HepG2 (cell line): ENCODE measurements around the gene TMEM187. TPM values are rescaled to one million over a fixed set of nuclear protein-coding genes. Genes with fewer than 3 reads are reported as not detected.
A peak's percentile ranks its signal among the peaks of the same experiment; 100 is the strongest.

ENCODE experiments used
- ATAC-seq: fragments of 200-7000 bp; cut with Tn5 transposase; 3 replicates; pipeline ENCODE4 v1.9.1; 2020; ENCODE audit warnings: mild to moderate bottlenecking, moderate library complexity
- Bru-seq: library from RNA; stranded (reverse); fragments of 400-500 nt; gene quantifications from one replicate; lab custom pipeline; 2021; lab: Mats Ljungman, UMichigan
- BruChase-seq, 2 experiments: library from RNA; stranded (reverse); fragments of 400-500 nt; gene quantifications; one replicate each; lab custom pipeline; 2021; lab: Mats Ljungman, UMichigan
- BruUV-seq: library from RNA; stranded (reverse); fragments of 400-500 nt; replicated peaks from 2 replicates; lab custom pipeline; 2021; lab: Mats Ljungman, UMichigan
- CTCF ChIA-PET: fragments of 300-600 bp; formaldehyde crosslinking; extraction: SDS; loops from one replicate; lab custom pipeline; 2021; ENCODE audit warnings: low total read pairs, inconsistent platforms, low intra/inter-chr PET ratio; lab: Yijun Ruan, JAX
- POLR2A ChIA-PET: fragments of 350-600 bp; sonication (Branson Sonifier 250); formaldehyde crosslinking; loops from one replicate; lab custom pipeline; 2020; ENCODE audit warnings: antibody characterized with exemption, inconsistent platforms; lab: Yijun Ruan, JAX
- DNase-seq: peaks from one replicate; pipeline ENCODE4 v3.0.0-alpha.2; 2015; ENCODE audit warnings: low spot score
- FAIRE-seq: peaks from 3 replicates; lab custom pipeline; 2011; peaks lifted over from hg19 to GRCh38; lab: Jason Lieb, UNC
- H2AFZ ChIP-seq: one replicate; pipeline ENCODE4 v1.6.1; 2011; ENCODE audit warnings: low read length, inconsistent platforms
- H3K27ac ChIP-seq: fragments of 300-600 bp; 3 replicates; pipeline ENCODE4 v1.8.0; 2011; ENCODE audit warnings: mixed run types, mild to moderate bottlenecking, mixed read lengths, low read length, inconsistent platforms; ENCODE audit not compliant: insufficient read depth; ENCODE audit errors: extremely low read length
- H3K27me3 ChIP-seq, 2 experiments: fragments of 200-600 bp in 1 of 2; 2 replicates in 1 of 2; 3 replicates in 1 of 2; pipeline versions ENCODE4 v1.6.0 to v1.8.0; 2011; ENCODE audit warnings: low read length in 2 of 2, mild to moderate bottlenecking in 2 of 2, moderate library complexity in 2 of 2, inconsistent platforms in 1 of 2; ENCODE audit not compliant: insufficient read depth in 2 of 2, control insufficient read depth in 1 of 2
- H3K36me3 ChIP-seq, 2 experiments: fragments of 200-600 bp in 1 of 2; replicated peaks in 1 of 2; 2 replicates in 1 of 2; 3 replicates in 1 of 2; pipeline versions ENCODE4 v1.5.1 to v1.8.0; 2011; ENCODE audit warnings: low read length in 2 of 2, inconsistent platforms in 1 of 2; ENCODE audit not compliant: insufficient read depth in 2 of 2, control insufficient read depth in 1 of 2
- H3K4me1 ChIP-seq: 2 replicates; pipeline ENCODE4 v1.5.1; 2012; ENCODE audit warnings: low read length, inconsistent platforms; ENCODE audit not compliant: insufficient read depth
- H3K4me2 ChIP-seq: 2 replicates; pipeline ENCODE4 v1.6.0; 2011; ENCODE audit warnings: low read depth, low read length, inconsistent platforms
- H3K4me3 ChIP-seq, 3 experiments: fragments of 200-600 bp in 1 of 3; sonication (generic), shearing (Covaris generic) in 1 of 3; replicated peaks in 1 of 3; 2 replicates each; pipeline ENCODE4 v1.5.1; 2011 to 2016; ENCODE audit warnings: low read length in 3 of 3, inconsistent platforms in 2 of 3, low read depth in 2 of 3, mild to moderate bottlenecking in 2 of 3, control low read depth in 1 of 3, mixed read lengths in 1 of 3; ENCODE audit not compliant: insufficient read depth in 1 of 3
- H3K79me2 ChIP-seq: one replicate; pipeline ENCODE4 v1.6.1; 2011; ENCODE audit warnings: low read length, inconsistent platforms; ENCODE audit not compliant: insufficient read depth
- H3K9ac ChIP-seq: 2 replicates; pipeline ENCODE4 v1.6.0; 2011; ENCODE audit warnings: mild to moderate bottlenecking, low read depth, low read length, inconsistent platforms; ENCODE audit not compliant: insufficient read depth
- H3K9me3 ChIP-seq: 2 replicates; pipeline ENCODE4 v1.5.1; 2012; ENCODE audit warnings: mild to moderate bottlenecking, low read length
- H4K20me1 ChIP-seq: 2 replicates; pipeline ENCODE4 v1.6.0; 2011; ENCODE audit warnings: inconsistent platforms, mild to moderate bottlenecking, low read length, moderate library complexity; ENCODE audit not compliant: insufficient read depth
- AGO2 ChIP-seq: fragments of 200-400 bp; formaldehyde crosslinking; optimal IDR thresholded peaks from 2 replicates; pipeline ENCODE3; 2017; ENCODE audit warnings: mild to moderate bottlenecking, low read depth, low read length, moderate library complexity
- KDM2A ChIP-seq: sonication (generic); formaldehyde crosslinking; IDR thresholded peaks from 2 replicates; pipeline ENCODE4 v1.4.0; 2020; ENCODE audit warnings: low read depth, missing genetic modification reagents, borderline replicate concordance
- KLF12 ChIP-seq: sonication (generic); formaldehyde crosslinking; IDR thresholded peaks from 2 replicates; pipeline ENCODE4 v1.4.0; 2020; ENCODE audit warnings: missing genetic modification reagents, borderline replicate concordance
- PATZ1 ChIP-seq: sonication (generic); formaldehyde crosslinking; IDR thresholded peaks from 2 replicates; pipeline ENCODE4 v1.4.0; 2020; ENCODE audit warnings: missing genetic modification reagents
- SP1 ChIP-seq, 2 experiments: fragments of 450-650 bp in 1 of 2; sonication (generic) in 1 of 2; formaldehyde crosslinking in 1 of 2; IDR thresholded peaks; 2 replicates each; pipeline versions ENCODE4 v1.4.0 to v1.6.1; 2016 to 2020; ENCODE audit warnings: missing genetic modification reagents in 1 of 2
- YY1 ChIP-seq: IDR thresholded peaks from 2 replicates; pipeline ENCODE4 v1.6.1; 2011; ENCODE audit warnings: low read length, low read depth, moderate library complexity, mild to moderate bottlenecking; ENCODE audit not compliant: insufficient read depth, insufficient replicate concordance
- ZC3H13 ChIP-seq: sonication (generic); formaldehyde crosslinking; IDR thresholded peaks from 2 replicates; pipeline ENCODE4 v1.8.1; 2023; ENCODE audit warnings: mild to moderate bottlenecking, missing genetic modification reagents, moderate library complexity
- ZNF766 ChIP-seq: sonication (generic); formaldehyde crosslinking; IDR thresholded peaks from 2 replicates; pipeline ENCODE4 v1.5.0; 2020; ENCODE audit warnings: missing genetic modification reagents, borderline replicate concordance
- WGBS: methylation state at CpG from one replicate; pipeline ENCODE4 v1.1.6; 2017; ENCODE audit warnings: low lambda C conversion rate; 5-methylcytosine and 5-hydroxymethylcytosine counted together
- in situ Hi-C: cut with HindIII; loops from 2 replicates; pipeline ENCODE4 v1.10.0; 2017; ENCODE audit warnings: low pct_unique_long_range_greater_than_20kb; ENCODE audit not compliant: extremely low pct_ligation_motif_present
- intact Hi-C: fragments of 100-400 bp; cut with micrococcal nuclease; formaldehyde crosslinking; loops from one replicate; pipeline ENCODE4 v1.10.0; 2022; ENCODE audit not compliant: unreplicated experiment
- long read RNA-seq, 2 experiments: library from RNA in 1 of 2; library from polyadenylated mRNA in 1 of 2; stranded (forward) in 1 of 2; unstranded in 1 of 2; transcript quantifications; one replicate each; pipeline ENCODE4 v2.0.0, GENCODE V29; 2019 to 2022
- polyA minus RNA-seq, 3 experiments: library from RNA; depleted of rRNA, polyadenylated mRNA; stranded (reverse); fragments of >200 nt; gene quantifications; 2 replicates each; pipeline ENCODE4 v1.2.3, GENCODE V29; 2011; ENCODE audit warnings: low replicate concordance in 1 of 3
- polyA plus RNA-seq, 8 experiments: library from polyadenylated mRNA; depleted of rRNA in 3 of 8; stranded (reverse) in 7 of 8; unstranded in 1 of 8; fragments of >200 nt; fragmentation: Illumina TruSeq in 4 of 8; extraction: Trizol in 4 of 8; gene quantifications; 2 replicates each; pipeline versions ENCODE4 v1.2.1 to v1.2.3, GENCODE V29; 2011 to 2016; ENCODE audit warnings: low read depth in 4 of 8, missing spikeins in 1 of 8, mixed read lengths in 1 of 8; ENCODE audit not compliant: insufficient read depth in 1 of 8
- total RNA-seq, 5 experiments: library from RNA; depleted of rRNA; stranded (reverse); fragments of >200 nt; fragmentation: Illumina TruSeq; extraction: Trizol; gene quantifications; 2 replicates each; pipeline ENCODE4 v1.2.3, GENCODE V29; 2016; ENCODE audit warnings: low read depth in 1 of 5
- TF ChIP-seq, protein P1 (sequence below): sonication (generic); formaldehyde crosslinking; IDR thresholded peaks from 2 replicates; pipeline ENCODE4 v1.4.0; 2020; ENCODE audit warnings: mild to moderate bottlenecking, missing genetic modification reagents

TMEM187 gene, protein sequence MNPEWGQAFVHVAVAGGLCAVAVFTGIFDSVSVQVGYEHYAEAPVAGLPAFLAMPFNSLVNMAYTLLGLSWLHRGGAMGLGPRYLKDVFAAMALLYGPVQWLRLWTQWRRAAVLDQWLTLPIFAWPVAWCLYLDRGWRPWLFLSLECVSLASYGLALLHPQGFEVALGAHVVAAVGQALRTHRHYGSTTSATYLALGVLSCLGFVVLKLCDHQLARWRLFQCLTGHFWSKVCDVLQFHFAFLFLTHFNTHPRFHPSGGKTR
- total RNA-seq (2016; rRNA removed; fragmentation: Illumina TruSeq; extraction: Trizol) (1.7 and 2.2 TPM in 2 replicates), polyA plus RNA-seq (2011; rRNA removed) (6.2 and 6.7 TPM in 2 replicates), polyA minus RNA-seq (2011; rRNA and poly(A)+ RNA removed; ENCODE audit: low replicate concordance) (9.2 and 13.1 TPM in 2 replicates), Bru-seq, nascent RNA (percentile 45 among the genes with signal in this experiment), BruChase-seq, experiment 1, labeled RNA remaining after a 6-hour chase (percentile 51 among the genes with signal in this experiment), BruChase-seq, experiment 2, labeled RNA remaining after a 2-hour chase (percentile 48 among the genes with signal in this experiment)
- 0.40 and 0.53 TPM in 2 replicates for total RNA-seq (2016; cell fraction: cytosol; rRNA removed; fragmentation: Illumina TruSeq; extraction: Trizol; ENCODE audit: low read depth)
- total RNA-seq (2016; cell fraction: insoluble cytoplasmic fraction; rRNA removed; fragmentation: Illumina TruSeq; extraction: Trizol), result 2.0 and 3.2 TPM in 2 replicates
- 1.1 and 1.3 TPM in 2 replicates for total RNA-seq (2016; cell fraction: membrane; rRNA removed; fragmentation: Illumina TruSeq; extraction: Trizol)
- total RNA-seq (2016; cell fraction: nucleus; rRNA removed; fragmentation: Illumina TruSeq; extraction: Trizol), result 2.5 and 3.6 TPM in 2 replicates
- polyA plus RNA-seq (2011; cell fraction: cytosol; rRNA removed), result 7.0 and 11.0 TPM in 2 replicates
- 4.7 and 4.8 TPM in 2 replicates for polyA plus RNA-seq (2011; cell fraction: nucleus; rRNA removed)
- 5.0 and 5.4 TPM in 2 replicates for polyA plus RNA-seq (2012)
- 0.63 and 0.91 TPM in 2 replicates for polyA plus RNA-seq (2016; cell fraction: cytosol; fragmentation: Illumina TruSeq; extraction: Trizol; ENCODE audit: low read depth)
- 1.3 and 2.0 TPM in 2 replicates for polyA plus RNA-seq (2016; cell fraction: insoluble cytoplasmic fraction; fragmentation: Illumina TruSeq; extraction: Trizol; ENCODE audit: low read depth)
- polyA plus RNA-seq (2016; cell fraction: membrane; fragmentation: Illumina TruSeq; extraction: Trizol; ENCODE audit: low read depth), result 0.69 and 1.2 TPM in 2 replicates
- polyA plus RNA-seq (2016; cell fraction: nucleus; fragmentation: Illumina TruSeq; extraction: Trizol; ENCODE audit: insufficient read depth, low read depth), result 3.0 and 3.8 TPM in 2 replicates
- 3.5 and 3.7 TPM in 2 replicates for polyA minus RNA-seq (2011; cell fraction: cytosol; rRNA and poly(A)+ RNA removed)
- 1.4 and 3.5 TPM in 2 replicates for polyA minus RNA-seq (2011; cell fraction: nucleus; rRNA and poly(A)+ RNA removed)
- long read RNA-seq, experiment 1, transcript TMEM187-201 (2 exons, 1,880 nt), result major isoform, 9 of 10 reads
- long read RNA-seq, experiment 1, partial matches to known transcripts, result 0 of 10 reads
- long read RNA-seq, experiment 1, other reads (novel, unspliced or antisense), result 1 of 10 reads
- long read RNA-seq, experiment 2, transcript TMEM187-201 (2 exons, 1,880 nt), result major isoform, 20 of 22 reads
- long read RNA-seq, experiment 2, partial matches to known transcripts, result 0 of 22 reads
- long read RNA-seq, experiment 2, other reads (novel, unspliced or antisense), result 1 of 22 reads

DNA sequence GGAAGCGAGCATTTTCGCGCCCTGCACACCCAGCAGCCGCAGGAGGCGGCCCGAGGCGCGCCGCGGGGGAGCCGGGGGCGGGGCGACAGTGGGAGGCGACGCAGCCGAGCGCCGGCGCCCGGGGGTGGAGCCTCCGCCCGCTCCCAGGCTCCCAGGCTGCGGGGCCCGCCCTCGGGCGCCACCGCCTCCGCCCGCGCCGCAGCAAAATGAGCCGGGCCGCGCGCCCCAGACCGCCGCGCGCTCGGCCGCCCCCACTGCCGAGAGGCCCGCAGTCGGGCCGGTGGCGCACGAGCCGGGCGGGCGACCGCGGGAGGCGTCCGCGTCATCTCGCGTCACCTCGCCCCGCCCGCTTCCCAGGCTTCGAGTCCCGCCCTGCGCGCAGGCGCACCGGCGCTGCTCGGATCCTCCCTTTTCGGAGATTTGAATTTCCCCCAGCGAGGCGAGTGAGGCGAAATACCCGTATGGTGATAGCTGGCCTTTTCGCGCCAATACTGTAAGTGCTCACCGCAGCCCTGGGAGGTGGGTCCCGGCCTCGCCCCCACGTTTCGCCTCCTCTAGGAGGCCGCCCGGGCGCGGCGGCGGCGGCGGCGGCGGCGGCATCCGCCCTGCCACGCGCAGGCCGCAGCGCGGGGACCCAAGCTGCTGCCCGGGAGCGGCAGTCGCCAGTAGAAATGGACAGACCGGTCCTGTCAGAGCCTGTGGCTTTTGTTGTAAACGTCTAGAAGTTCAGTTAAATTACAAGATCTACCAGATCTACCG lies at the start of gene TMEM187:
TSS of gene TMEM187 (plus strand) at position 387 of the 759 bp plus-strand sequence. CDS start 9,309 bp downstream, outside the sequence.
- peak within 1 kb of the TSS; percentile 80 for H3K4me2 ChIP-seq
- ChIA-PET POLR2A (interaction anchor here (1.4 to 6.3 kb wide), 3 partner anchors 37 to 45 kb away, joined by 4 to 54 read pairs (median 23); partner anchors contain the start of gene NAA10), CTCF (no interaction called here)
- ATAC-seq (peak; percentile 25), DNase-seq (peak; percentile 84), FAIRE-seq (peak; percentile 76)
- 3% methylated on average over 6 of the region's 103 CpGs for WGBS
- no peaks in the 10 kb centered on the region; a peak in 1 of 5 replicates for H3K27me3 ChIP-seq
- peak within 1 kb of the TSS; percentile 85 to 90 (median 89) for H3K4me3 ChIP-seq
- peaks cover 0 to 5% of the 10 kb centered on the region in 2 experiments; a peak in 2 of 5 replicates for H3K36me3 ChIP-seq
- no peaks in the 10 kb centered on the region for H3K9me3 ChIP-seq
- intact Hi-C loops, result loop anchor here (2.0 kb wide), 1 partner anchor 40 kb away; no protein-coding TSS in a partner anchor
- no TSS peak for BruUV-seq
- peaks cover 21% of the 10 kb centered on the region for H4K20me1 ChIP-seq
- peak within 1 kb of the TSS; percentile 100 for H3K27ac ChIP-seq
- H3K79me2 ChIP-seq, result peaks cover 41% of the 10 kb centered on the region
- H3K9ac ChIP-seq, result peak within 1 kb of the TSS; percentile 100
- H3K4me1 ChIP-seq, result peaks cover 46% of the 10 kb centered on the region
- in situ Hi-C loops, result loop anchor here (5.0 kb wide), 1 partner anchor 40 kb away; no protein-coding TSS in a partner anchor
- no peak within 1 kb of the TSS for H2AFZ ChIP-seq
- peak; percentile 7 for TF ChIP-seq AGO2
- TF ChIP-seq PATZ1, result 0 out of 2 replicates have a peak, but pooled peaks have one; percentile 23
- TF ChIP-seq ZC3H13 (CRISPR knock-in tag), result 0 out of 2 replicates have a peak, but pooled peaks have one; percentile 24
- TF ChIP-seq ZNF766 (CRISPR knock-in tag), result 0 out of 2 replicates have a peak, but pooled peaks have one; percentile 0
- TF ChIP-seq SP1 (IDR thresholded peaks at IDR 0.05), result no peak
- peak; percentile 35; the same call in 1 of the 2 replicates for TF ChIP-seq SP1 (CRISPR knock-in tag; IDR thresholded peaks at IDR 0.05)
- TF ChIP-seq, protein P1, sequence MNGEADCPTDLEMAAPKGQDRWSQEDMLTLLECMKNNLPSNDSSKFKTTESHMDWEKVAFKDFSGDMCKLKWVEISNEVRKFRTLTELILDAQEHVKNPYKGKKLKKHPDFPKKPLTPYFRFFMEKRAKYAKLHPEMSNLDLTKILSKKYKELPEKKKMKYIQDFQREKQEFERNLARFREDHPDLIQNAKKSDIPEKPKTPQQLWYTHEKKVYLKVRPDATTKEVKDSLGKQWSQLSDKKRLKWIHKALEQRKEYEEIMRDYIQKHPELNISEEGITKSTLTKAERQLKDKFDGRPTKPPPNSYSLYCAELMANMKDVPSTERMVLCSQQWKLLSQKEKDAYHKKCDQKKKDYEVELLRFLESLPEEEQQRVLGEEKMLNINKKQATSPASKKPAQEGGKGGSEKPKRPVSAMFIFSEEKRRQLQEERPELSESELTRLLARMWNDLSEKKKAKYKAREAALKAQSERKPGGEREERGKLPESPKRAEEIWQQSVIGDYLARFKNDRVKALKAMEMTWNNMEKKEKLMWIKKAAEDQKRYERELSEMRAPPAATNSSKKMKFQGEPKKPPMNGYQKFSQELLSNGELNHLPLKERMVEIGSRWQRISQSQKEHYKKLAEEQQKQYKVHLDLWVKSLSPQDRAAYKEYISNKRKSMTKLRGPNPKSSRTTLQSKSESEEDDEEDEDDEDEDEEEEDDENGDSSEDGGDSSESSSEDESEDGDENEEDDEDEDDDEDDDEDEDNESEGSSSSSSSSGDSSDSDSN (CRISPR knock-in tag), result peak; percentile 7; the same call in 1 of the 2 replicates
- peak; percentile 11 for TF ChIP-seq YY1
- TF ChIP-seq KLF12 (CRISPR knock-in tag), result 0 out of 2 replicates have a peak, but pooled peaks have one; percentile 39
- TF ChIP-seq KDM2A (CRISPR knock-in tag), result peak; percentile 37; the same call in 1 of the 2 replicates
